Spleen (tissue), 7 donors: ENCODE data around the gene PRKG2.

ENCODE experiments used
- POLR2A ChIP-seq, 3 donors: fragments of 450-650 bp; IDR thresholded peaks; one replicate each; pipeline ENCODE4 v1.5.1; 2017; ENCODE audit warnings: antibody characterized with exemption in 3 of 3, mild to moderate bottlenecking in 1 of 3
- POLR2AphosphoS5 ChIP-seq, 3 donors: sonication (generic); formaldehyde crosslinking; IDR thresholded peaks; one replicate each; pipeline ENCODE4 v1.5.1; 2017; ENCODE audit warnings: antibody characterized with exemption in 3 of 3
- TF ChIP-seq, protein P1 (sequence below), 11 experiments: fragments of 200-600 bp in 7 of 11; fragments of 450-650 bp in 4 of 11; sonication (generic) in 4 of 11; IDR thresholded peaks in 8 of 11; conservative IDR thresholded peaks in 3 of 11; 1 replicate in 7 of 11; 2 replicates in 4 of 11; pipeline versions ENCODE4 v1.4.0 to v1.8.0; 2016 to 2021; ENCODE audit warnings: antibody characterized with exemption in 11 of 11, inconsistent platforms in 4 of 11, mild to moderate bottlenecking in 1 of 11
- donor health status: DM: no; HTN: no; CAD: no; lungs with moderate emphysema.
- donor health status: DM: no; HTN: no; CAD: no.
- donor health status: DM: no; HTN: no; CAD: no.

DNA sequence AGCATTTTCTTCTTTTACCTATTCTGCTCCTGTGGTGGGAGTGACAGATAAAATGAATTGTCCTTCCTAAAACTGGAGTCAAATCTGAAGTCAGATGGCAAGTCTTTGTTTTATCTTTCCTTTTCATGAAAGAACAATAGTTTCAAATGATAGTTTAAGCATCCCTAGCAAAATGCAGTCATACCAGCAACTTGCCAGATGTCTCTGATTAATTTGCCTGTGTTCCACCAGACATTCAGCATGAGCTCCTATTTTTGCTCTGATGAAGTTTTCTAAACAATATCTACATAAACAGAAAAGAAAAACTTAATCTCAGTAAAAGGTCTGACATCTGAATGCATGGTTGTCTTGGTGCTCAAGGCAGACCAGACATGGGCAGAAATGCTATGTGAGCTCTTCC is 15.2 kb downstream of the PRKG2 start:
- TF ChIP-seq, protein P1, sequence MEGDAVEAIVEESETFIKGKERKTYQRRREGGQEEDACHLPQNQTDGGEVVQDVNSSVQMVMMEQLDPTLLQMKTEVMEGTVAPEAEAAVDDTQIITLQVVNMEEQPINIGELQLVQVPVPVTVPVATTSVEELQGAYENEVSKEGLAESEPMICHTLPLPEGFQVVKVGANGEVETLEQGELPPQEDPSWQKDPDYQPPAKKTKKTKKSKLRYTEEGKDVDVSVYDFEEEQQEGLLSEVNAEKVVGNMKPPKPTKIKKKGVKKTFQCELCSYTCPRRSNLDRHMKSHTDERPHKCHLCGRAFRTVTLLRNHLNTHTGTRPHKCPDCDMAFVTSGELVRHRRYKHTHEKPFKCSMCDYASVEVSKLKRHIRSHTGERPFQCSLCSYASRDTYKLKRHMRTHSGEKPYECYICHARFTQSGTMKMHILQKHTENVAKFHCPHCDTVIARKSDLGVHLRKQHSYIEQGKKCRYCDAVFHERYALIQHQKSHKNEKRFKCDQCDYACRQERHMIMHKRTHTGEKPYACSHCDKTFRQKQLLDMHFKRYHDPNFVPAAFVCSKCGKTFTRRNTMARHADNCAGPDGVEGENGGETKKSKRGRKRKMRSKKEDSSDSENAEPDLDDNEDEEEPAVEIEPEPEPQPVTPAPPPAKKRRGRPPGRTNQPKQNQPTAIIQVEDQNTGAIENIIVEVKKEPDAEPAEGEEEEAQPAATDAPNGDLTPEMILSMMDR (IDR thresholded peaks at IDR 0.05 in 8 of 11, conservative IDR thresholded peaks at IDR 0.05 in 3 of 11) = no peak
- no peak for TF ChIP-seq POLR2A (IDR thresholded peaks at IDR 0.05)
- no peak for TF ChIP-seq POLR2AphosphoS5 (IDR thresholded peaks at IDR 0.05)
